H1 (cell line): ENCODE data around the gene VPS13D. TPM values are rescaled to one million over a fixed set of nuclear protein-coding genes. Genes with fewer than 3 reads are reported as not detected.

ENCODE experiments used
- CTCF ChIA-PET: fragments of 300-600 bp; sonication (Branson Sonifier 250); formaldehyde crosslinking; loops from one replicate; lab custom pipeline; 2021; ENCODE audit not compliant: partially characterized antibody; lab: Charles Lee
- POLR2A ChIA-PET: fragments of 300-600 bp; sonication (Branson Sonifier 250); formaldehyde crosslinking; loops from one replicate; lab custom pipeline; 2021; ENCODE audit warnings: inconsistent platforms; ENCODE audit not compliant: partially characterized antibody; lab: Charles Lee
- DNase-seq, 2 experiments: peaks; one replicate each; pipeline versions ENCODE4 v3.0.0 to v3.0.0-alpha.2; 2010 to 2022; ENCODE audit warnings: low spot score in 2 of 2, low read depth in 1 of 2, mixed read lengths in 1 of 2
- FAIRE-seq: peaks from 2 replicates; lab custom pipeline; 2011; peaks lifted over from hg19 to GRCh38; lab: Jason Lieb, UNC
- H2AFZ ChIP-seq: 2 replicates; pipeline ENCODE4 v1.8.1; 2012; ENCODE audit warnings: low read length, inconsistent platforms
- H2AK5ac ChIP-seq: 2 replicates; pipeline ENCODE4 v1.6.1; 2013; ENCODE audit warnings: low read depth, low read length
- H2BK120ac ChIP-seq: replicated peaks from 2 replicates; pipeline ENCODE3; 2013; ENCODE audit warnings: low read depth, low read length, inconsistent platforms
- H2BK12ac ChIP-seq: 2 replicates; pipeline ENCODE4 v1.6.1; 2013; ENCODE audit warnings: low read depth, low read length
- H2BK15ac ChIP-seq: 2 replicates; pipeline ENCODE4 v1.6.1; 2013; ENCODE audit warnings: low read length
- H2BK20ac ChIP-seq: 2 replicates; pipeline ENCODE4 v1.6.1; 2013; ENCODE audit warnings: low read length
- H2BK5ac ChIP-seq: 2 replicates; pipeline ENCODE4 v1.6.1; 2013; ENCODE audit warnings: low read depth, low read length
- H3K14ac ChIP-seq: 2 replicates; pipeline ENCODE4 v1.6.1; 2013; ENCODE audit warnings: inconsistent platforms; ENCODE audit not compliant: insufficient read length
- H3K18ac ChIP-seq: 2 replicates; pipeline ENCODE4 v1.6.1; 2013; ENCODE audit warnings: low read length; ENCODE audit errors: extremely low read depth
- H3K23ac ChIP-seq: 2 replicates; pipeline ENCODE4 v1.6.1; 2013; ENCODE audit warnings: inconsistent platforms; ENCODE audit not compliant: insufficient read length
- H3K23me2 ChIP-seq: 2 replicates; pipeline ENCODE4 v1.6.1; 2013; ENCODE audit warnings: low read depth, low read length
- H3K27ac ChIP-seq: 2 replicates; pipeline ENCODE4 v1.6.1; 2011; ENCODE audit warnings: low read depth, low read length, inconsistent platforms
- H3K27me3 ChIP-seq, 4 experiments: replicated peaks in 1 of 4; 1 replicate in 1 of 4; 2 replicates in 3 of 4; pipeline versions ENCODE4 v1.6.1 to v1.8.1; 2011 to 2013; ENCODE audit warnings: low read length in 3 of 4, mild to moderate bottlenecking in 3 of 4, inconsistent platforms in 2 of 4, mixed read lengths in 2 of 4, moderate library complexity in 1 of 4; ENCODE audit not compliant: control insufficient read depth in 3 of 4, insufficient read depth in 3 of 4; ENCODE audit errors: extremely low read depth in 1 of 4
- H3K36me3 ChIP-seq, 4 experiments: 2 replicates each; pipeline versions ENCODE4 v1.6.1 to v1.8.1; 2011 to 2013; ENCODE audit warnings: mild to moderate bottlenecking in 4 of 4, low read length in 3 of 4, moderate library complexity in 2 of 4, control low read depth in 1 of 4, inconsistent platforms in 1 of 4; ENCODE audit not compliant: insufficient read depth in 4 of 4, control insufficient read depth in 2 of 4
- H3K4ac ChIP-seq: replicated peaks from 2 replicates; pipeline ENCODE3; 2013; ENCODE audit warnings: low read length, low read depth, mixed read lengths, inconsistent platforms; ENCODE audit not compliant: insufficient read length
- H3K4me1 ChIP-seq, 4 experiments: replicated peaks in 1 of 4; 1 replicate in 1 of 4; 2 replicates in 3 of 4; pipeline versions ENCODE4 v1.6.1 to v1.8.1; 2011 to 2013; ENCODE audit warnings: low read length in 3 of 4, inconsistent platforms in 2 of 4, mixed read lengths in 1 of 4; ENCODE audit not compliant: insufficient read depth in 4 of 4, control insufficient read depth in 3 of 4
- H3K4me2 ChIP-seq, 2 experiments: 2 replicates each; pipeline versions ENCODE4 v1.6.1 to v1.8.1; 2011 to 2013; ENCODE audit warnings: low read depth in 2 of 2, low read length in 2 of 2, control low read depth in 1 of 2, inconsistent platforms in 1 of 2, mild to moderate bottlenecking in 1 of 2; ENCODE audit not compliant: insufficient read depth in 1 of 2
- H3K4me3 ChIP-seq, 4 experiments: fragments of 200-600, 300-600 bp in 1 of 4; sonication (generic), shearing (Covaris generic), sonication (Bioruptor Twin) in 1 of 4; 2 replicates each; pipeline versions ENCODE4 v1.5.1 to v1.8.1; 2011 to 2016; ENCODE audit warnings: low read length in 4 of 4, low read depth in 3 of 4, control low read depth in 2 of 4, inconsistent platforms in 2 of 4, mild to moderate bottlenecking in 2 of 4, mixed read lengths in 1 of 4, moderate library complexity in 1 of 4; ENCODE audit not compliant: insufficient read depth in 2 of 4; ENCODE audit errors: extremely low read depth in 1 of 4
- H3K56ac ChIP-seq: replicated peaks from 2 replicates; pipeline ENCODE3; 2013; ENCODE audit warnings: low read depth, mild to moderate bottlenecking, mixed read lengths, low read length, inconsistent platforms; ENCODE audit not compliant: insufficient read length
- H3K79me1 ChIP-seq: 2 replicates; pipeline ENCODE4 v1.6.1; 2013; ENCODE audit warnings: low read depth, low read length, control low read depth
- H3K79me2 ChIP-seq, 2 experiments: 2 replicates each; pipeline versions ENCODE4 v1.6.1 to v1.8.1; 2012 to 2013; ENCODE audit warnings: low read length in 2 of 2, mild to moderate bottlenecking in 2 of 2, inconsistent platforms in 1 of 2; ENCODE audit not compliant: insufficient read depth in 2 of 2, control insufficient read depth in 1 of 2
- H3K9ac ChIP-seq, 4 experiments: replicated peaks in 1 of 4; 1 replicate in 1 of 4; 2 replicates in 3 of 4; pipeline versions ENCODE4 v1.6.1 to v1.8.1; 2011 to 2013; ENCODE audit warnings: low read depth in 3 of 4, low read length in 3 of 4, control low read depth in 2 of 4, mild to moderate bottlenecking in 2 of 4, moderate library complexity in 2 of 4, inconsistent platforms in 1 of 4; ENCODE audit errors: extremely low read depth in 1 of 4
- H3K9me3 ChIP-seq, 2 experiments: 2 replicates each; pipeline versions ENCODE4 v1.6.1 to v1.8.1; 2012 to 2013; ENCODE audit warnings: mild to moderate bottlenecking in 2 of 2, moderate library complexity in 2 of 2, control low read depth in 1 of 2, inconsistent platforms in 1 of 2, low read depth in 1 of 2, low read length in 1 of 2, mixed read lengths in 1 of 2; ENCODE audit not compliant: insufficient read depth in 2 of 2
- H4K20me1 ChIP-seq, 2 experiments: replicated peaks in 1 of 2; 2 replicates each; pipeline versions ENCODE3 to v1.8.1; 2011 to 2013; ENCODE audit warnings: inconsistent platforms in 2 of 2, low read length in 2 of 2, mild to moderate bottlenecking in 1 of 2; ENCODE audit not compliant: insufficient read depth in 2 of 2, control insufficient read depth in 1 of 2
- H4K5ac ChIP-seq: 2 replicates; pipeline ENCODE4 v1.6.1; 2013; ENCODE audit warnings: low read length, low read depth, mixed read lengths, inconsistent platforms; ENCODE audit not compliant: insufficient read length
- H4K8ac ChIP-seq: 2 replicates; pipeline ENCODE4 v1.8.0; 2013; ENCODE audit warnings: mild to moderate bottlenecking, moderate library complexity, low read length, inconsistent platforms; ENCODE audit not compliant: insufficient read depth; ENCODE audit errors: extremely low read depth
- H4K91ac ChIP-seq: replicated peaks from 2 replicates; pipeline ENCODE3; 2013; ENCODE audit warnings: low read length, mixed read lengths, inconsistent platforms; ENCODE audit not compliant: insufficient read length
- CTCF ChIP-seq, 3 experiments: IDR thresholded peaks; 1 replicate in 2 of 3; 2 replicates in 1 of 3; pipeline versions ENCODE4 v1.5.1 to v1.6.1; 2011; ENCODE audit warnings: low read length in 3 of 3, mild to moderate bottlenecking in 3 of 3, inconsistent platforms in 2 of 3, low read depth in 1 of 3, moderate library complexity in 1 of 3; ENCODE audit not compliant: insufficient read depth in 1 of 3; ENCODE audit errors: control extremely low read depth in 1 of 3
- RAD21 ChIP-seq, 2 experiments: IDR thresholded peaks in 1 of 2; conservative IDR thresholded peaks in 1 of 2; 2 replicates each; pipeline ENCODE4 v1.6.1; 2011; ENCODE audit warnings: low read depth in 2 of 2, low read length in 2 of 2, improper control_type of control experiment in 1 of 2, inconsistent platforms in 1 of 2, mild to moderate bottlenecking in 1 of 2, moderate library complexity in 1 of 2
- SP2 ChIP-seq: IDR thresholded peaks from 2 replicates; pipeline ENCODE4 v1.6.1; 2012; ENCODE audit warnings: mild to moderate bottlenecking, low read length, inconsistent platforms
- WGBS, 2 experiments: shearing (Covaris generic) in 1 of 2; methylation state at CpG; one replicate each; pipeline versions ENCODE4 v1.1.6 to v1.1.7; 2013 to 2015; ENCODE audit warnings: low lambda C conversion rate in 2 of 2, mixed read lengths in 2 of 2, inconsistent platforms in 1 of 2, low coverage in 1 of 2, missing lambda C conversion rate in 1 of 2; ENCODE audit not compliant: insufficient replicate concordance in 2 of 2, insufficient coverage in 1 of 2, insufficient read length in 1 of 2; ENCODE audit errors: extremely low coverage in 1 of 2, missing lambda C conversion rate in 1 of 2; 5-methylcytosine and 5-hydroxymethylcytosine counted together
- polyA plus RNA-seq, 7 experiments: library from polyadenylated mRNA; depleted of rRNA in 3 of 7; stranded (reverse) in 5 of 7; unstranded in 2 of 7; fragments of >200 nt in 5 of 7; fragments of 200-250 nt in 2 of 7; gene quantifications; 1 replicate in 5 of 7; 2 replicates in 1 of 7; 4 replicates in 1 of 7; pipeline versions ENCODE4 v1.2.1 to v1.2.3, GENCODE V29; 2011 to 2013; ENCODE audit warnings: missing spikeins in 2 of 7, mixed read lengths in 2 of 7
- total RNA-seq: library from RNA; stranded (reverse); fragmentation: NEBNext Ultra II Directional; extraction: Animal tissue kit (Norgen Biotek cat#: 25700); gene quantifications from 2 replicates; pipeline ENCODE4 v1.2.1, GENCODE V29; 2021

The VPS13D gene
- total and polyA plus RNA-seq, 2 of the 8 experiments (the other 6 are each of a cell fraction or from before 2014, with no cell fraction given): 10.9 to 31.2 TPM

GRCh38 chr1:12405325-12406210, 175.7 kb downstream of the VPS13D start:
- Histone ChIP-seq H3K4me1 (no peaks in the 10 kb centered on the region), H3K4ac (no peak overlapping the region), H2BK20ac (no peak overlapping the region), H2AK5ac (no peak overlapping the region), H3K14ac (no peak overlapping the region), H3K18ac (no peak overlapping the region), H2AFZ (no peak overlapping the region), H3K4me3 (no peak overlapping the region), H2BK15ac (no peak overlapping the region), H3K9me3 (peaks cover 7 to 8% of the 10 kb centered on the region in 2 experiments; a peak in 2 of 4 replicates), H4K20me1 (no peaks in the 10 kb centered on the region), H2BK120ac (no peak overlapping the region), H3K56ac (no peak overlapping the region), H3K23me2 (no peaks in the 10 kb centered on the region), H2BK12ac (no peak overlapping the region), H3K4me2 (no peak overlapping the region), H3K36me3 (peaks cover 2 to 27% (median 11%) of the 10 kb centered on the region in 4 experiments; a peak in 5 of 8 replicates), H3K27me3 (no peaks in the 10 kb centered on the region), H2BK5ac (no peak overlapping the region), H4K8ac (no peak overlapping the region), H4K91ac (no peak overlapping the region), H3K79me2 (no peaks in the 10 kb centered on the region), H3K79me1 (no peaks in the 10 kb centered on the region), H3K23ac (no peak overlapping the region), H3K9ac (no peak overlapping the region), H4K5ac (no peak overlapping the region), H3K27ac (no peak overlapping the region)
- FAIRE-seq: no peak
- ChIA-PET POLR2A (no interaction called here), CTCF (interaction anchor here (0.7 to 2.7 kb wide), 8 partner anchors 11 to 265 kb away, joined by 3 to 15 read pairs (median 3); no protein-coding TSS in a partner anchor)
- TF ChIP-seq CTCF (IDR thresholded peaks at IDR 0.05; ENCODE audit: control extremely low read depth in 1 of 3, insufficient read depth in 1 of 3, low read depth in 1 of 3, low read length in 3 of 3) (peak; percentile 10 to 44 (median 22); a peak in 3 of 4 replicates), SP2 (no peak), RAD21 (IDR thresholded peaks at IDR 0.05 in 1 of 2, conservative IDR thresholded peaks at IDR 0.05 in 1 of 2; ENCODE audit: low read depth in 2 of 2, low read length in 2 of 2) (peak; percentile 14 to 32; a peak in 2 of 4 replicates)
- no peak for DNase-seq
- 88% methylated on average over 9 of the region's 9 CpGs; no CpG with 5 or more reads in 1 of the 2 experiments for WGBS, 2 experiments
